Limb (tissue), 2 donors: ENCODE results near the gene LDHAL6A.
"Not testable (repeated sequence)": the region's sequence is repeated elsewhere in the genome, so short reads cannot be mapped to it uniquely, and the experiment has no call there.

ENCODE experiments used
- DNase-seq, 2 donors: peaks; one replicate each; pipeline ENCODE4 v3.0.0-alpha.2; 2016; ENCODE audit errors: extremely low spot score in 2 of 2

Gene LDHAL6A

GRCh38 chr11:18455686-18456372 lies at the start of gene LDHAL6A:
Gene LDHAL6A, plus strand, starts transcription at chr11:18455856. Its CDS starts 825 bp downstream, at chr11:18456681.
- DNase-seq, result no peak

GRCh38 chr11:18407400-18407799 lies 48.3 kb upstream of the LDHAL6A start:
- not testable (repeated sequence) for DNase-seq

GRCh38 chr11:18408558-18409291 lies 46.9 kb upstream of the LDHAL6A start:
- DNase-seq, result no peak

- DNase-seq, result no peak
Measured at GRCh38 chr11:18416459-18416858, 39.2 kb upstream of the LDHAL6A start.

GRCh38 chr11:18419040-18419439 lies 36.6 kb upstream of the LDHAL6A start:
- DNase-seq, result no peak

GRCh38 chr11:18420067-18420466 lies 35.6 kb upstream of the LDHAL6A start:
- DNase-seq, result no peak

- no peak for DNase-seq
Measured at GRCh38 chr11:18427240-18427639, 28.4 kb upstream of the LDHAL6A start.

DNA sequence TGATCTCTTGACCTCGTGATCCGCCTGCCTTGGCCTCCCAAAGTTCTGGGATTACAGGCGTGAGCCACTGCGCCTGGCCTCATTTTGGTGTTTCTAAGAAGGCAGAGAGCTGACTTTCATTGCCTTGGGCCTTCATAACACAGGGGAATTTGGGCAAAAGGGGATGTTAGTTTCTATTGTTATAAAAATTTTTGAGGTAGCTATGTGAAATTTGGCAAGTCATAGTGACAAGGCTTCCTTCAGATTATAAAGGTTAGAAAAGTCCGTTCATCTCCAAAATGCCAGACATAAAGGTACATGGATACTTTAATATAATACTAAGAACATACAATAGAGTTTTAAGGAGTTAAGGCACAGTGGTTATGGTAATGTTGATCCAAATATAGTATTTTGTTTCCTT lies 26.3 kb upstream of the LDHAL6A start:
- no peak for DNase-seq

DNA sequence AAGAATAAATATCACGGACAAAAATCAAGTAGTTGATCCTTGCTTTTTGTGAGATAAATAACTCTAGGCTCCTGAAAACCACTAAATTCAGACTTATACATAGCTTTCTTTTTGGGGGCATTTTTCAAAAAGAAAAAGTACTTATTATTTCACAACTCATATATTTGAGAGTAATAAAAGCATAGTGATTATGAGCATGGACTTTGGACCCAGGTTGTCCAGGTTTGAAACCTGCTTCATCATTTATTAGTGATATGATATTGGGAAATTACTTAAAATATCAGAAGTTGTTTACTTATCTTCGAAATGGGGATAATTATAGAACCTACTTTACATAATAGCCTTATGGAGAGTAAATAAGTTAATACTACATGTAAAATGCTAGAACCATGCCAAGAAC lies 17.0 kb upstream of the LDHAL6A start:
- DNase-seq, result no peak

DNA sequence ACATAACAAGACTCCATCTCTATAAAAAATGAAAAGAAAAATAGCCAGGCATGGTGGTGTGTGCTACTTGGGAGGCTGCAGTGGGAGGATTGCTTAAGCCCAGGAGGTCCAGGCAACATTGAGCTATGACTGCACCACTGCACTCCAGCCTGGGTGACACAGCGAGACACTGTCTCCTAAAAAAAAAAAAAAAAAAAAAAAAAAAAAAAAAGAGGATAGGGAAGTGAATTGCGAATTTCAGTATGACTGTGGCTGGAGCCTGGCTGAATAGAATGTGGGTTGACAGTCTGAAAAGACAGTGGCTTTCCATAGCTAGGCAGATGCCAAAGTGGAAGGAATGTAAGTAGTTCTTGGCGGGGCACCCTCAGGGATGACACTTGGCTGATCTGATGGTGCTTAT lies 6.4 kb upstream of the LDHAL6A start:
- no peak for DNase-seq

DNA sequence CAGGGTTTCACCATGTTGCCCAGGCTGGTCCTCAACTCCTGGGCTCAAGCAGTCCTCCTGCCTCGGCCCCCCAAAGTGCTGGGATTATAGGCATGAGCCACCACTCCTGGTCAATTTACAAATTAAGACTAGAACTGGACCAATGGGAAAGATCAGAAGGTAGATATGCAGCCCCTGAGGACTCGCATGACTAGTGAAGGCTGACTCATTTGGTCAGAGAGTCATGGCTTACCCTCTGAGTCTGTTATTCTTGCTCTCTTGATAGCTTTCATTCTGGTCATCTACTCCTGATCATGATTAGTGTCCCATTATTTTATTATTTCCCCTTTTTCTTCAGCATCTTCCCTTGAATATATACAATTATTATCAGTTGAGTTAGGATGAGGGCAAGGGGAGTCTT lies 2.7 kb upstream of the LDHAL6A start:
- DNase-seq, result no peak

DNA sequence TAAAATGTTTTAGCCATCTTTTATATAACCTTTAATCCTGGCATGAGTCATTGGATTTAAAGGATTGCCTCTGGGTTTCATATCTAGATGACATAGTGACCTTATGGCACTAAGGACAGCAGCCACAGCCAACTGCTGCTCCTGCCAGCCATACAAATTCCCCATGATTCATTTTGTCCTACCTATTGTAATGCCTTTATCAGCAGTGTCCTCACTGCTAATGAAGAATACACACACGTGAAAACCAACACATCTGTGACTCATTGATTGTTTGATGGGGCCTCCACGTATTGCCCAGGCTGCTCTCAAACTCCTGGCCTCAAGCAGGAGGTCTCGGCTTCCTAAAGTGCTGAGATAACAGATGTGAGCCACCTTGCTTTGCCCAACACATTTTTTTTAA lies 1.8 kb downstream of the LDHAL6A start:
- no peak for DNase-seq

GRCh38 chr11:18459634-18460033 lies 4.0 kb downstream of the LDHAL6A start:
- no peak for DNase-seq

GRCh38 chr11:18461909-18462308 lies 6.3 kb downstream of the LDHAL6A start:
- DNase-seq, result no peak

GRCh38 chr11:18463439-18463838 lies 7.8 kb downstream of the LDHAL6A start:
- DNase-seq, result no peak

- DNase-seq, result no peak
Measured at GRCh38 chr11:18466402-18466801, 10.7 kb downstream of the LDHAL6A start.

GRCh38 chr11:18468059-18468458 lies 12.4 kb downstream of the LDHAL6A start:
- no peak for DNase-seq

DNA sequence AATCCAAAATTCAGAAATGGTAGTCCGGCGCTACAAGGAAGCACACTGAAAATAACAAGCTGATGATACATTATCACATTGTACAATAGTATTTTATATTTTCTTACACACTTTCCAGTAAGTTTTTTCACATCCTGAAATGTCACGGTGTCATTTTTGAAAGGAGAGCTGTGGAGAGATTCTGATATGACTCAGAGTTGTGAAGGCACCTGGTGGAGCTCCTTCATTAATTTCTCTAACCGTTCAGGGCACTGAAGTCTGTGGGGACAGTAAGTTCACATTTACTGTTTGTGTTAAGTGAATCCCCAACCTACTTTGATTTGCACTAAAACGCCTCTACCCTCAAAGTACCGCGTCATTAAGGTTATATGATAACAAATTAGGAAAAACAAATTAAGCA lies 13.3 kb downstream of the LDHAL6A start:
- DNase-seq, result no peak

DNA sequence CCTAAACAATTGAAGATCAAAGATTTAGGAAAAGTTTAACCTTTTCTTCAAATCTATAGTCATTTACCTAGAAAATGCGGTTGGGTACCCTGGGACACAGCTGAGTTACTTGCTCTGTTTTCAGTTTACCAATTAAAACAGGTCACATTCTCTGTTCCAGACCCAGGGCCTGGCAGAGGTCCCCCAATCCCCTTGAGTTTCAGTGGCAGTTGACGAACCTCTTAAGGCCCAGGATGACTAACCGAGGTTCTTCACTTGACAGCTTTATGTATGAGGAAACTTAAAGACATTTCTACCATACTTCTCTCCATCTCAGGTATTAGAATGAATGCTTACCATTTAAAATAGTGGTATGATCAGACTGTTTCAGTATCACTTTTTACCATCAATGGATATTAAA lies 16.3 kb downstream of the LDHAL6A start:
- no peak for DNase-seq

- no peak for DNase-seq
Measured at GRCh38 chr11:18472587-18472986, 16.9 kb downstream of the LDHAL6A start.

DNA sequence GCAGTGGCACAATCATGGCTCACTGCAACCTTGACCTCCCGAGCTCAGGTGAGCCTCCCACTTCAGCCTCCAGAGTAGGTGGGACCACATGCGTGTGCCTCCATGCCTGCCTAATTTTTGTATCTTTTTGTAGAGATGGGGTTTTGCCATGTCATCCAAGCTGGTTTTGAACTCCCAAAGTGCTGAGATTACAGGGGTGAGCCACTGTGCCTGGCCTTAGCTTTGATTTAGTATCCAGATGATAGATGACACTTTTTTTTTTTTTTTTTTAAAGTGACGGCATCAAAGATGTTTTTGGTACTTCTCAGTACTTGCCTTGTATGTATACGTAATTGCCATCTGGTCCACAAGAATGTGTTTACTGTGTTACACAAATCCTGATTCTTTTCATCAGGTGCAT lies 23.4 kb downstream of the LDHAL6A start:
- no peak for DNase-seq

- no peak for DNase-seq
Measured at GRCh38 chr11:18485913-18486528, 30.4 kb downstream of the LDHAL6A start.

- DNase-seq, result no peak
Measured at GRCh38 chr11:18490319-18490718, 34.7 kb downstream of the LDHAL6A start.
